Loucy (cell line): ENCODE data around the gene AGTRAP.

Source experiments
- H2AFZ ChIP-seq: fragments of 200-600 bp; sonication (generic); 2 replicates; pipeline ENCODE4 v1.6.0; 2016; ENCODE audit warnings: antibody characterized with exemption, mild to moderate bottlenecking, low read length, moderate library complexity
- H3F3A ChIP-seq: fragments of 200-600 bp; 2 replicates; pipeline ENCODE4 v1.6.0; 2016; ENCODE audit warnings: antibody characterized with exemption, low read depth, mild to moderate bottlenecking
- H3K27me3 ChIP-seq: fragments of 200-600 bp; sonication (generic); 2 replicates; pipeline ENCODE4 v1.6.1; 2014; ENCODE audit warnings: low read length, mild to moderate bottlenecking; ENCODE audit not compliant: insufficient read depth, poor library complexity, severe bottlenecking
- H3K36me3 ChIP-seq: fragments of 200-600 bp; sonication (generic); 2 replicates; pipeline ENCODE4 v1.6.1; 2016; ENCODE audit warnings: low read length; ENCODE audit not compliant: insufficient read depth
- H3K4me1 ChIP-seq: fragments of 200-600 bp; sonication (generic); 2 replicates; pipeline ENCODE4 v1.5.1; 2014; ENCODE audit warnings: low read length, mild to moderate bottlenecking; ENCODE audit not compliant: insufficient read depth, poor library complexity, severe bottlenecking
- H3K4me2 ChIP-seq: fragments of 200-600 bp; sonication (generic); 2 replicates; pipeline ENCODE4 v1.6.0; 2014; ENCODE audit warnings: antibody characterized with exemption, low read length, low read depth, mild to moderate bottlenecking; ENCODE audit not compliant: poor library complexity, severe bottlenecking
- H3K4me3 ChIP-seq: fragments of 200-600 bp; sonication (generic); 2 replicates; pipeline ENCODE4 v1.5.1; 2014; ENCODE audit warnings: low read length, mild to moderate bottlenecking, mixed read lengths; ENCODE audit not compliant: poor library complexity, severe bottlenecking
- H3K79me2 ChIP-seq: fragments of 200-600 bp; sonication (generic); 2 replicates; pipeline ENCODE4 v1.6.1; 2014; ENCODE audit warnings: low read length; ENCODE audit not compliant: insufficient read depth
- H3K9ac ChIP-seq: fragments of 200-600 bp; sonication (generic); 2 replicates; pipeline ENCODE4 v1.6.0; 2014; ENCODE audit warnings: mild to moderate bottlenecking, low read depth, low read length, moderate library complexity; ENCODE audit not compliant: poor library complexity, severe bottlenecking
- H3K9me2 ChIP-seq: fragments of 200-600 bp; sonication (generic); replicated peaks from 2 replicates; pipeline ENCODE4 v1.6.1; 2016; ENCODE audit warnings: low read depth, low read length, mixed read lengths
- H3K9me3 ChIP-seq: fragments of 200-600 bp; sonication (generic); 2 replicates; pipeline ENCODE4 v1.6.1; 2014; ENCODE audit warnings: mild to moderate bottlenecking, antibody characterized with exemption, low read length, low read depth; ENCODE audit not compliant: insufficient read depth
- H4K20me1 ChIP-seq: fragments of 200-600 bp; sonication (generic); 2 replicates; pipeline ENCODE4 v1.6.0; 2014; ENCODE audit warnings: antibody characterized with exemption, low read length, mild to moderate bottlenecking; ENCODE audit not compliant: insufficient read depth, poor library complexity, severe bottlenecking
- CTCF ChIP-seq: fragments of 200-600 bp; sonication (generic); conservative IDR thresholded peaks from 2 replicates; pipeline ENCODE4 v1.5.1; 2014; ENCODE audit warnings: mild to moderate bottlenecking, antibody characterized with exemption, low read length
- EZH2phosphoT487 ChIP-seq: fragments of 200-600 bp; IDR thresholded peaks from 2 replicates; pipeline ENCODE4 v1.6.1; 2018; ENCODE audit warnings: antibody characterized with exemption, mild to moderate bottlenecking, moderate library complexity, borderline replicate concordance

AGTRAP gene

GRCh38 chr1:11781297-11781696 is 45.4 kb downstream of the AGTRAP start:
- Histone ChIP-seq H3K4me1 (no peaks in the 10 kb centered on the region), H3K4me2 (no peak overlapping the region), H3F3A (no peaks in the 10 kb centered on the region), H3K4me3 (no peak overlapping the region), H3K27me3 (no peaks in the 10 kb centered on the region), H3K36me3 (no peaks in the 10 kb centered on the region), H3K9me2 (no peaks in the 10 kb centered on the region), H3K79me2 (no peaks in the 10 kb centered on the region), H4K20me1 (no peaks in the 10 kb centered on the region), H3K9ac (no peak overlapping the region), H3K9me3 (no peaks in the 10 kb centered on the region), H2AFZ (no peak overlapping the region)
- TF ChIP-seq EZH2phosphoT487 (no peak), CTCF (no peak)

GRCh38 chr1:11782127-11782708 is 46.3 kb downstream of the AGTRAP start:
- H3K36me3 ChIP-seq = no peaks in the 10 kb centered on the region
- H3F3A ChIP-seq = no peaks in the 10 kb centered on the region
- no peak overlapping the region for H2AFZ ChIP-seq
- H3K27me3 ChIP-seq = no peaks in the 10 kb centered on the region
- H3K9me3 ChIP-seq = no peaks in the 10 kb centered on the region
- H3K4me3 ChIP-seq = no peak overlapping the region
- H3K9me2 ChIP-seq = no peaks in the 10 kb centered on the region
- H3K79me2 ChIP-seq = no peaks in the 10 kb centered on the region
- H3K4me1 ChIP-seq = no peaks in the 10 kb centered on the region
- no peaks in the 10 kb centered on the region for H4K20me1 ChIP-seq
- H3K4me2 ChIP-seq = no peak overlapping the region
- no peak overlapping the region for H3K9ac ChIP-seq
- no peak for TF ChIP-seq CTCF

- no peak overlapping the region for H3K4me3 ChIP-seq
- H3F3A ChIP-seq = no peaks in the 10 kb centered on the region
- H3K9ac ChIP-seq = no peak overlapping the region
- no peak overlapping the region for H2AFZ ChIP-seq
- no peaks in the 10 kb centered on the region for H3K27me3 ChIP-seq
- H3K9me2 ChIP-seq = no peaks in the 10 kb centered on the region
- H4K20me1 ChIP-seq = no peaks in the 10 kb centered on the region
- H3K9me3 ChIP-seq = no peaks in the 10 kb centered on the region
- no peak overlapping the region for H3K4me2 ChIP-seq
- no peaks in the 10 kb centered on the region for H3K36me3 ChIP-seq
- H3K79me2 ChIP-seq = no peaks in the 10 kb centered on the region
- no peak for TF ChIP-seq EZH2phosphoT487
- no peak for TF ChIP-seq CTCF
- no peaks in the 10 kb centered on the region for H3K4me1 ChIP-seq
Measured at GRCh38 chr1:11783556-11783955, 47.6 kb downstream of the AGTRAP start.
